Mononuclear cell (primary cell): ENCODE measurements around the gene STPG2. TPM values are rescaled to one million over a fixed set of nuclear protein-coding genes. Genes with fewer than 3 reads are reported as not detected.

ENCODE experiments used
- H3K27me3 ChIP-seq: 2 replicates; pipeline ENCODE4 v1.6.0; 2011; ENCODE audit warnings: low read length, control low read depth; ENCODE audit not compliant: insufficient read depth
- H3K4me1 ChIP-seq: 2 replicates; pipeline ENCODE4 v1.5.1; 2011; ENCODE audit warnings: mild to moderate bottlenecking, low read length, control low read depth; ENCODE audit not compliant: insufficient read depth
- H3K4me3 ChIP-seq: 2 replicates; pipeline ENCODE4 v1.5.1; 2011; ENCODE audit warnings: mild to moderate bottlenecking, low read length, moderate library complexity
- H3K9me3 ChIP-seq: 2 replicates; pipeline ENCODE4 v1.5.1; 2011; ENCODE audit warnings: low read depth, mild to moderate bottlenecking, control low read depth, low read length
- total RNA-seq: library from RNA; depleted of rRNA; stranded (reverse); fragments of >200 nt; gene quantifications from one replicate; pipeline ENCODE4 v1.2.3, GENCODE V29; 2012

STPG2 gene
- total RNA-seq, result 0.73 TPM

- no peaks in the 10 kb centered on the region for H3K9me3 ChIP-seq
- H3K4me1 ChIP-seq, result peaks cover 12% of the 10 kb centered on the region
- no peaks in the 10 kb centered on the region for H3K27me3 ChIP-seq
- peak within 1 kb of the TSS; percentile 72 for H3K4me3 ChIP-seq
Observed at GRCh38 chr4:98143001-98143899, at the start of gene STPG2. TSS of gene STPG2 (minus strand) at chr4:98143476.

GRCh38 chr4:98185279-98185678 is 42.0 kb upstream of the STPG2 start:
- H3K4me1 ChIP-seq, result no peaks in the 10 kb centered on the region
- no peaks in the 10 kb centered on the region for H3K27me3 ChIP-seq
- H3K4me3 ChIP-seq, result no peak overlapping the region
- peaks cover 4% of the 10 kb centered on the region for H3K9me3 ChIP-seq

GRCh38 chr4:98181809-98182208 is 38.5 kb upstream of the STPG2 start:
- no peaks in the 10 kb centered on the region for H3K4me1 ChIP-seq
- H3K27me3 ChIP-seq, result no peaks in the 10 kb centered on the region
- no peak overlapping the region for H3K4me3 ChIP-seq

GRCh38 chr4:98179951-98180350 is 36.7 kb upstream of the STPG2 start:
- no peaks in the 10 kb centered on the region for H3K4me1 ChIP-seq
- no peaks in the 10 kb centered on the region for H3K9me3 ChIP-seq
- no peaks in the 10 kb centered on the region for H3K27me3 ChIP-seq

More at GRCh38 chr4:98181809-98182208, 38.5 kb upstream of the STPG2 start:
- H3K9me3 ChIP-seq, result no peaks in the 10 kb centered on the region

GRCh38 chr4:98176531-98176930 is 33.3 kb upstream of the STPG2 start:
- no peaks in the 10 kb centered on the region for H3K27me3 ChIP-seq
- no peaks in the 10 kb centered on the region for H3K9me3 ChIP-seq
- H3K4me1 ChIP-seq, result no peaks in the 10 kb centered on the region
- no peak overlapping the region for H3K4me3 ChIP-seq

More at GRCh38 chr4:98179951-98180350, 36.7 kb upstream of the STPG2 start:
- no peak overlapping the region for H3K4me3 ChIP-seq

GRCh38 chr4:98170035-98170434 is 26.8 kb upstream of the STPG2 start:
- no peaks in the 10 kb centered on the region for H3K27me3 ChIP-seq

GRCh38 chr4:98166731-98167041 is 23.4 kb upstream of the STPG2 start:
- no peak overlapping the region for H3K4me3 ChIP-seq
- no peaks in the 10 kb centered on the region for H3K4me1 ChIP-seq

More at GRCh38 chr4:98170035-98170434, 26.8 kb upstream of the STPG2 start:
- Histone ChIP-seq H3K4me1 (no peaks in the 10 kb centered on the region), H3K4me3 (no peak overlapping the region), H3K9me3 (no peaks in the 10 kb centered on the region)

GRCh38 chr4:98166025-98166730 is 22.9 kb upstream of the STPG2 start:
- Histone ChIP-seq H3K4me1 (no peaks in the 10 kb centered on the region), H3K27me3 (no peaks in the 10 kb centered on the region), H3K4me3 (no peak overlapping the region), H3K9me3 (no peaks in the 10 kb centered on the region)

More at GRCh38 chr4:98166731-98167041, 23.4 kb upstream of the STPG2 start:
- Histone ChIP-seq H3K27me3 (no peaks in the 10 kb centered on the region), H3K9me3 (no peaks in the 10 kb centered on the region)

GRCh38 chr4:98162696-98163095 is 19.4 kb upstream of the STPG2 start:
- H3K4me3 ChIP-seq, result no peak overlapping the region
- H3K27me3 ChIP-seq, result no peaks in the 10 kb centered on the region
- no peaks in the 10 kb centered on the region for H3K9me3 ChIP-seq
- no peaks in the 10 kb centered on the region for H3K4me1 ChIP-seq

GRCh38 chr4:98151145-98151924 is 8.1 kb upstream of the STPG2 start:
- H3K4me3 ChIP-seq, result no peak overlapping the region
- no peaks in the 10 kb centered on the region for H3K9me3 ChIP-seq
- no peaks in the 10 kb centered on the region for H3K4me1 ChIP-seq
- H3K27me3 ChIP-seq, result no peaks in the 10 kb centered on the region

- no peaks in the 10 kb centered on the region for H3K9me3 ChIP-seq
Observed at GRCh38 chr4:98150092-98150761, 7.0 kb upstream of the STPG2 start.

GRCh38 chr4:98148856-98149255 is 5.6 kb upstream of the STPG2 start:
- no peaks in the 10 kb centered on the region for H3K27me3 ChIP-seq
- no peak overlapping the region for H3K4me3 ChIP-seq
- H3K9me3 ChIP-seq, result no peaks in the 10 kb centered on the region
- peaks cover 4% of the 10 kb centered on the region for H3K4me1 ChIP-seq

More at GRCh38 chr4:98150092-98150761, 7.0 kb upstream of the STPG2 start:
- Histone ChIP-seq H3K4me3 (no peak overlapping the region), H3K4me1 (no peaks in the 10 kb centered on the region), H3K27me3 (no peaks in the 10 kb centered on the region)

- Histone ChIP-seq H3K4me1 (no peaks in the 10 kb centered on the region), H3K4me3 (no peak overlapping the region), H3K9me3 (no peaks in the 10 kb centered on the region), H3K27me3 (no peaks in the 10 kb centered on the region)
Observed at GRCh38 chr4:98126141-98126540, 17.1 kb downstream of the STPG2 start.

GRCh38 chr4:98125585-98125984 is 17.7 kb downstream of the STPG2 start:
- H3K4me3 ChIP-seq, result no peak overlapping the region
- no peaks in the 10 kb centered on the region for H3K9me3 ChIP-seq
- no peaks in the 10 kb centered on the region for H3K27me3 ChIP-seq
- no peaks in the 10 kb centered on the region for H3K4me1 ChIP-seq
